Astrocyte (in vitro differentiated cells and primary cell): Measurements from ENCODE around the gene ESRRB.

Source experiments
- EZH2 ChIP-seq: IDR thresholded peaks from 2 replicates; pipeline ENCODE4 v1.6.1; 2012; ENCODE audit warnings: mild to moderate bottlenecking, low read length, inconsistent platforms; ENCODE audit not compliant: insufficient read depth
- TF ChIP-seq, protein P1 (sequence below): IDR thresholded peaks from 2 replicates; pipeline ENCODE4 v1.5.1; 2011; ENCODE audit warnings: low read depth, mild to moderate bottlenecking, inconsistent platforms, low read length, moderate library complexity; ENCODE audit not compliant: insufficient read depth

DNA sequence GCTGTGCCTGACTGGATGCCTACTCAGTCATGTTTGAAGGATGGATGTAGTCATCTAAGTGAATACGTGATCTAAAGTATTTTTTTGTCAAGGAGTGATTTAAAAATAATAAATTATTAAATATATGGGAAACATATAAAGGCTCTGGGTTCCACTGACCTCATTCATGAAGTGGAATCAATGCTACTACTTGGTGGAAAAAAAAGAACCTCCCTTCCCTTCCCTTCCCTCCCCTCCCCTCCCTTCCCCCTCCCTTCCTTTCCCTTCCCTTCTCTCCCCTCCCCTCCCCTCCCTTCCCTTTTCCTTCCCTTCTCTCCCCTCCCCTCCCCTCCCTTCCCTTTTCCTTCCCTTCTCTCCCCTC is 162.7 kb downstream of the ESRRB start:
- no peak for TF ChIP-seq EZH2
- TF ChIP-seq, protein P1, sequence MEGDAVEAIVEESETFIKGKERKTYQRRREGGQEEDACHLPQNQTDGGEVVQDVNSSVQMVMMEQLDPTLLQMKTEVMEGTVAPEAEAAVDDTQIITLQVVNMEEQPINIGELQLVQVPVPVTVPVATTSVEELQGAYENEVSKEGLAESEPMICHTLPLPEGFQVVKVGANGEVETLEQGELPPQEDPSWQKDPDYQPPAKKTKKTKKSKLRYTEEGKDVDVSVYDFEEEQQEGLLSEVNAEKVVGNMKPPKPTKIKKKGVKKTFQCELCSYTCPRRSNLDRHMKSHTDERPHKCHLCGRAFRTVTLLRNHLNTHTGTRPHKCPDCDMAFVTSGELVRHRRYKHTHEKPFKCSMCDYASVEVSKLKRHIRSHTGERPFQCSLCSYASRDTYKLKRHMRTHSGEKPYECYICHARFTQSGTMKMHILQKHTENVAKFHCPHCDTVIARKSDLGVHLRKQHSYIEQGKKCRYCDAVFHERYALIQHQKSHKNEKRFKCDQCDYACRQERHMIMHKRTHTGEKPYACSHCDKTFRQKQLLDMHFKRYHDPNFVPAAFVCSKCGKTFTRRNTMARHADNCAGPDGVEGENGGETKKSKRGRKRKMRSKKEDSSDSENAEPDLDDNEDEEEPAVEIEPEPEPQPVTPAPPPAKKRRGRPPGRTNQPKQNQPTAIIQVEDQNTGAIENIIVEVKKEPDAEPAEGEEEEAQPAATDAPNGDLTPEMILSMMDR, result no peak
